GM23338 (cell line): Measurements from ENCODE around the gene SURF1.

ENCODE experiments used
- CREB1 ChIP-seq: fragments of 250-450 bp; sonication (Bioruptor Pico); IDR thresholded peaks from 2 replicates; pipeline ENCODE4 v1.5.0; 2020; ENCODE audit warnings: low read depth, mild to moderate bottlenecking, moderate library complexity
- ETS1 ChIP-seq: IDR thresholded peaks from 2 replicates; pipeline ENCODE4 v1.6.1; 2016; ENCODE audit warnings: antibody characterized with exemption
- EZH2 ChIP-seq: fragments of 200-600 bp; sonication (generic); IDR thresholded peaks from one replicate; pipeline ENCODE4 v1.8.0; 2017; ENCODE audit warnings: antibody characterized with exemption, mild to moderate bottlenecking, low read depth; ENCODE audit not compliant: unreplicated experiment
- JUNB ChIP-seq: IDR thresholded peaks from one replicate; pipeline ENCODE4 v1.6.1; 2016; ENCODE audit warnings: antibody characterized with exemption; ENCODE audit not compliant: unreplicated experiment
- NANOG ChIP-seq: IDR thresholded peaks from 2 replicates; pipeline ENCODE4 v1.6.1; 2016; ENCODE audit warnings: antibody characterized with exemption, borderline replicate concordance
- POLR2AphosphoS5 ChIP-seq: IDR thresholded peaks from 2 replicates; pipeline ENCODE4 v1.6.1; 2016; ENCODE audit warnings: antibody characterized with exemption, low read depth
- ZNF114 ChIP-seq: fragments of 250-450 bp; sonication (Bioruptor Pico); IDR thresholded peaks from 2 replicates; pipeline ENCODE4 v1.5.0; 2020; ENCODE audit warnings: mild to moderate bottlenecking, moderate library complexity
- ZNF331 ChIP-seq: fragments of 250-450 bp; sonication (Bioruptor Pico); IDR thresholded peaks from 2 replicates; pipeline ENCODE4 v1.5.0; 2020; ENCODE audit warnings: low read depth, mild to moderate bottlenecking, moderate library complexity
- ZNF462 ChIP-seq: fragments of 250-450 bp; sonication (Bioruptor Pico); IDR thresholded peaks from 2 replicates; pipeline ENCODE4 v1.5.0; 2020; ENCODE audit warnings: mild to moderate bottlenecking, moderate library complexity
- TF ChIP-seq, protein P1 (sequence below), 2 experiments: fragments of 200-600 bp in 1 of 2; sonication (generic) in 1 of 2; conservative IDR thresholded peaks; 2 replicates each; pipeline versions ENCODE4 v1.5.1 to v1.6.1; 2016 to 2017; ENCODE audit warnings: antibody characterized with exemption in 2 of 2, low read depth in 2 of 2, mild to moderate bottlenecking in 2 of 2, moderate library complexity in 1 of 2
- TF ChIP-seq, protein P2 (sequence below): IDR thresholded peaks from one replicate; pipeline ENCODE4 v1.6.1; 2018; ENCODE audit warnings: antibody characterized with exemption; ENCODE audit not compliant: unreplicated experiment

- TF ChIP-seq POLR2AphosphoS5 (no peak), JUNB (no peak), EZH2 (no peak), ETS1 (no peak), CREB1 (CRISPR knock-in tag) (no peak), ZNF331 (CRISPR knock-in tag) (no peak), NANOG (no peak), ZNF114 (CRISPR knock-in tag) (no peak), ZNF462 (no peak)
- TF ChIP-seq, protein P1, sequence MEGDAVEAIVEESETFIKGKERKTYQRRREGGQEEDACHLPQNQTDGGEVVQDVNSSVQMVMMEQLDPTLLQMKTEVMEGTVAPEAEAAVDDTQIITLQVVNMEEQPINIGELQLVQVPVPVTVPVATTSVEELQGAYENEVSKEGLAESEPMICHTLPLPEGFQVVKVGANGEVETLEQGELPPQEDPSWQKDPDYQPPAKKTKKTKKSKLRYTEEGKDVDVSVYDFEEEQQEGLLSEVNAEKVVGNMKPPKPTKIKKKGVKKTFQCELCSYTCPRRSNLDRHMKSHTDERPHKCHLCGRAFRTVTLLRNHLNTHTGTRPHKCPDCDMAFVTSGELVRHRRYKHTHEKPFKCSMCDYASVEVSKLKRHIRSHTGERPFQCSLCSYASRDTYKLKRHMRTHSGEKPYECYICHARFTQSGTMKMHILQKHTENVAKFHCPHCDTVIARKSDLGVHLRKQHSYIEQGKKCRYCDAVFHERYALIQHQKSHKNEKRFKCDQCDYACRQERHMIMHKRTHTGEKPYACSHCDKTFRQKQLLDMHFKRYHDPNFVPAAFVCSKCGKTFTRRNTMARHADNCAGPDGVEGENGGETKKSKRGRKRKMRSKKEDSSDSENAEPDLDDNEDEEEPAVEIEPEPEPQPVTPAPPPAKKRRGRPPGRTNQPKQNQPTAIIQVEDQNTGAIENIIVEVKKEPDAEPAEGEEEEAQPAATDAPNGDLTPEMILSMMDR (conservative IDR thresholded peaks at IDR 0.05; ENCODE audit: low read depth in 2 of 2) = no peak
- TF ChIP-seq, protein P2, sequence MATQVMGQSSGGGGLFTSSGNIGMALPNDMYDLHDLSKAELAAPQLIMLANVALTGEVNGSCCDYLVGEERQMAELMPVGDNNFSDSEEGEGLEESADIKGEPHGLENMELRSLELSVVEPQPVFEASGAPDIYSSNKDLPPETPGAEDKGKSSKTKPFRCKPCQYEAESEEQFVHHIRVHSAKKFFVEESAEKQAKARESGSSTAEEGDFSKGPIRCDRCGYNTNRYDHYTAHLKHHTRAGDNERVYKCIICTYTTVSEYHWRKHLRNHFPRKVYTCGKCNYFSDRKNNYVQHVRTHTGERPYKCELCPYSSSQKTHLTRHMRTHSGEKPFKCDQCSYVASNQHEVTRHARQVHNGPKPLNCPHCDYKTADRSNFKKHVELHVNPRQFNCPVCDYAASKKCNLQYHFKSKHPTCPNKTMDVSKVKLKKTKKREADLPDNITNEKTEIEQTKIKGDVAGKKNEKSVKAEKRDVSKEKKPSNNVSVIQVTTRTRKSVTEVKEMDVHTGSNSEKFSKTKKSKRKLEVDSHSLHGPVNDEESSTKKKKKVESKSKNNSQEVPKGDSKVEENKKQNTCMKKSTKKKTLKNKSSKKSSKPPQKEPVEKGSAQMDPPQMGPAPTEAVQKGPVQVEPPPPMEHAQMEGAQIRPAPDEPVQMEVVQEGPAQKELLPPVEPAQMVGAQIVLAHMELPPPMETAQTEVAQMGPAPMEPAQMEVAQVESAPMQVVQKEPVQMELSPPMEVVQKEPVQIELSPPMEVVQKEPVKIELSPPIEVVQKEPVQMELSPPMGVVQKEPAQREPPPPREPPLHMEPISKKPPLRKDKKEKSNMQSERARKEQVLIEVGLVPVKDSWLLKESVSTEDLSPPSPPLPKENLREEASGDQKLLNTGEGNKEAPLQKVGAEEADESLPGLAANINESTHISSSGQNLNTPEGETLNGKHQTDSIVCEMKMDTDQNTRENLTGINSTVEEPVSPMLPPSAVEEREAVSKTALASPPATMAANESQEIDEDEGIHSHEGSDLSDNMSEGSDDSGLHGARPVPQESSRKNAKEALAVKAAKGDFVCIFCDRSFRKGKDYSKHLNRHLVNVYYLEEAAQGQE = no peak
Observed at GRCh38 chr9:133348718-133349573, 7.3 kb downstream of the SURF1 start.
